PC-9 (cell line): ENCODE measurements around the gene TLCD4. TPM values are rescaled to one million over a fixed set of nuclear protein-coding genes. Genes with fewer than 3 reads are reported as not detected.

ENCODE experiments used
- BruUV-seq: library from RNA; stranded (reverse); fragments of 400-500 nt; replicated peaks from 2 replicates; lab custom pipeline; 2021; lab: Mats Ljungman, UMichigan
- CTCF ChIA-PET: fragments of 300-600 bp; sonication (Branson Sonifier 250); formaldehyde crosslinking; loops from one replicate; lab custom pipeline; 2022; ENCODE audit warnings: antibody characterized with exemption; lab: Charles Lee
- POLR2A ChIA-PET: fragments of 300-600 bp; sonication (Branson Sonifier 250); formaldehyde crosslinking; loops from one replicate; lab custom pipeline; 2022; ENCODE audit warnings: antibody characterized with exemption; ENCODE audit not compliant: unreplicated experiment; lab: Charles Lee
- DNase-seq, 2 experiments: peaks; one replicate each; pipeline versions ENCODE4 v3.0.0 to v3.0.0-alpha.2; 2015 to 2022; ENCODE audit warnings: mixed read lengths in 1 of 2
- H2AFZ ChIP-seq: fragments of 200-600 bp; sonication (generic); 2 replicates; pipeline ENCODE4 v1.8.1; 2017; ENCODE audit warnings: antibody characterized with exemption
- H3F3A ChIP-seq: fragments of 200-600 bp; sonication (generic); 2 replicates; pipeline ENCODE4 v1.8.1; 2017; ENCODE audit warnings: antibody characterized with exemption, mild to moderate bottlenecking, low read depth; ENCODE audit not compliant: insufficient read depth
- H3K27ac ChIP-seq: fragments of 200-600 bp; sonication (generic); 2 replicates; pipeline ENCODE4 v1.6.1; 2016; ENCODE audit warnings: mixed run types
- H3K27me3 ChIP-seq: fragments of 200-600 bp; sonication (generic); 2 replicates; pipeline ENCODE4 v1.6.1; 2016; ENCODE audit warnings: low read depth, mixed run types; ENCODE audit not compliant: insufficient read depth
- H3K36me3 ChIP-seq: fragments of 200-600 bp; sonication (generic); 2 replicates; pipeline ENCODE4 v1.6.1; 2016; ENCODE audit warnings: low read depth, mixed run types
- H3K4me1 ChIP-seq: fragments of 200-600 bp; sonication (generic); replicated peaks from 2 replicates; pipeline ENCODE4 v1.6.1; 2016; ENCODE audit warnings: mixed run types; ENCODE audit not compliant: insufficient read depth
- H3K4me2 ChIP-seq: fragments of 200-600 bp; sonication (generic); 2 replicates; pipeline ENCODE4 v1.6.1; 2017; ENCODE audit warnings: mixed run types
- H3K4me3 ChIP-seq: fragments of 200-600 bp; sonication (generic); 2 replicates; pipeline ENCODE4 v1.6.1; 2016; ENCODE audit warnings: mixed run types
- H3K79me2 ChIP-seq: fragments of 200-600 bp; sonication (generic); 2 replicates; pipeline ENCODE4 v1.6.1; 2017; ENCODE audit warnings: low read depth, mixed run types
- H3K9me2 ChIP-seq: fragments of 200-600 bp; sonication (generic); 2 replicates; pipeline ENCODE4 v1.8.1; 2017; ENCODE audit warnings: mild to moderate bottlenecking; ENCODE audit not compliant: insufficient read depth
- H3K9me3 ChIP-seq: fragments of 200-600 bp; sonication (generic); 2 replicates; pipeline ENCODE4 v1.8.1; 2016; ENCODE audit warnings: low read depth; ENCODE audit not compliant: insufficient read depth
- H4K20me1 ChIP-seq: fragments of 200-600 bp; sonication (generic); 2 replicates; pipeline ENCODE4 v1.8.1; 2017; ENCODE audit not compliant: insufficient read depth
- CTCF ChIP-seq: fragments of 200-600 bp; sonication (generic); conservative IDR thresholded peaks from 2 replicates; pipeline ENCODE4 v1.6.1; 2017; ENCODE audit warnings: mixed run types, antibody characterized with exemption, mild to moderate bottlenecking, moderate library complexity
- EZH2 ChIP-seq: fragments of 200-600 bp; sonication (generic); IDR thresholded peaks from 2 replicates; pipeline ENCODE4 v1.8.0; 2017; ENCODE audit warnings: antibody characterized with exemption, low read depth
- intact Hi-C: fragments of 100-400 bp; cut with micrococcal nuclease; formaldehyde crosslinking; loops from one replicate; pipeline ENCODE4 v1.10.0; 2022; ENCODE audit not compliant: unreplicated experiment
- total RNA-seq: library from RNA; stranded (reverse); gene quantifications from 2 replicates; pipeline ENCODE4 v1.2.3, GENCODE V29; 2021

The TLCD4 gene
- total RNA-seq, 1 experiment from 2014 or later, result 11.2 TPM

- Histone ChIP-seq H3K4me1 (peaks cover 26% of the 10 kb centered on the region), H3K79me2 (no peaks in the 10 kb centered on the region), H3K4me2 (peak overlapping the region; percentile 53), H3K9me2 (no peaks in the 10 kb centered on the region), H3K27me3 (no peaks in the 10 kb centered on the region), H3K9me3 (no peaks in the 10 kb centered on the region), H3K27ac (peak overlapping the region; percentile 75), H3K36me3 (no peaks in the 10 kb centered on the region), H3K4me3 (peak overlapping the region; percentile 13; the same call in 1 of the 2 replicates), H2AFZ (peak overlapping the region; percentile 59), H4K20me1 (no peaks in the 10 kb centered on the region), H3F3A (peaks cover 25% of the 10 kb centered on the region; the same call in 1 of the 2 replicates)
- CTCF ChIA-PET, result no interaction called here
- POLR2A ChIA-PET, result no interaction called here
- TF ChIP-seq EZH2 (no peak), CTCF (no peak)
- DNase-seq, result peak in 1 of 2 experiments; percentile 58
- intact Hi-C loops, result no loop called here
- no TSS peak for BruUV-seq
These were observed 20.8 kb upstream of the TLCD4 start for GRCh38 chr1:95096218-95096841.

GRCh38 chr1:95097426-95097825 lies 19.7 kb upstream of the TLCD4 start:
- Histone ChIP-seq H3K79me2 (no peaks in the 10 kb centered on the region), H3K9me3 (no peaks in the 10 kb centered on the region), H2AFZ (no peak overlapping the region), H3K9me2 (no peaks in the 10 kb centered on the region), H3K4me1 (peaks cover 26% of the 10 kb centered on the region), H3F3A (peaks cover 25% of the 10 kb centered on the region; the same call in 1 of the 2 replicates), H3K27ac (no peak overlapping the region), H3K36me3 (no peaks in the 10 kb centered on the region), H4K20me1 (no peaks in the 10 kb centered on the region), H3K4me3 (no peak overlapping the region), H3K4me2 (no peak overlapping the region), H3K27me3 (no peaks in the 10 kb centered on the region; the same call in 1 of the 2 replicates)
- intact Hi-C loops, result no loop called here
- TF ChIP-seq EZH2 (no peak), CTCF (no peak)
- no peak for DNase-seq
- ChIA-PET POLR2A (no interaction called here), CTCF (interaction anchor here (0.6 kb wide), 1 partner anchor 18 kb away, joined by 3 read pairs; no protein-coding TSS in a partner anchor)
- BruUV-seq, result no TSS peak

- Histone ChIP-seq H3K4me1 (peaks cover 26% of the 10 kb centered on the region), H3K4me2 (no peak overlapping the region), H3F3A (peaks cover 18% of the 10 kb centered on the region; the same call in 1 of the 2 replicates), H3K9me2 (no peaks in the 10 kb centered on the region), H3K36me3 (no peaks in the 10 kb centered on the region), H3K27me3 (no peaks in the 10 kb centered on the region; the same call in 1 of the 2 replicates), H4K20me1 (no peaks in the 10 kb centered on the region), H3K27ac (no peak overlapping the region), H3K4me3 (no peak overlapping the region), H2AFZ (no peak overlapping the region), H3K9me3 (no peaks in the 10 kb centered on the region), H3K79me2 (no peaks in the 10 kb centered on the region)
- no TSS peak for BruUV-seq
- TF ChIP-seq CTCF, result no peak
- TF ChIP-seq EZH2, result no peak
- POLR2A ChIA-PET, result no interaction called here
- CTCF ChIA-PET, result no interaction called here
- intact Hi-C loops, result no loop called here
- DNase-seq, result no peak
These were observed 19.0 kb upstream of the TLCD4 start for GRCh38 chr1:95098196-95098595.
